OCI-LY1 (cell line): ENCODE results near the gene RPL37.

Experiments used
- CTCF ChIP-seq: fragments of 200-600 bp; sonication (generic), shearing (Covaris generic); IDR thresholded peaks from 2 replicates; pipeline ENCODE4 v1.5.1; 2017; ENCODE audit warnings: mild to moderate bottlenecking, antibody characterized with exemption, low read length, moderate library complexity, mixed read lengths
- EZH2 ChIP-seq: fragments of 200-600 bp; sonication (generic), shearing (Covaris generic); IDR thresholded peaks from 2 replicates; pipeline ENCODE4 v1.8.0; 2017; ENCODE audit warnings: borderline replicate concordance, mixed run types, mild to moderate bottlenecking, antibody characterized with exemption, low read length, moderate library complexity, mixed read lengths

DNA sequence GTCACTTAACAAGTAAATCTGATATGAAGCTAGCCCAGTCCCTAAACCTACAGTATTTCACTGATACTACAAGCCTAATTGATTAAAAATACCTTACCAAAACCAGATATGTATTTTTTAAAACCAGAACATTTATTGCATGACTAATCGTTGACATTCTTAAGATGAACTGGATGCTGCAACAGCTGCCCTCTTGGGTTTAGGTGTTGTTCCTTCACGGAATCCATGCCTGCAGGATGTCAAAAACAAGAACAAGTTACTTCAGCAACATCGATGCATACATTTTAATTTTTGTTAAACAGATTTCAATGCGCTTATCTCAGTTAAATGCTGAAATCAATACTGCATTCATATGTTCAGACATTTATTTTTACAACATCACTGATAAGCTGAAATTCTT, 2.7 kb downstream of the RPL37 start:
- no peak for TF ChIP-seq CTCF
- TF ChIP-seq EZH2: no peak
